ENCODE results near the gene RPL36.
"Not testable (repeated sequence)": the region's sequence is repeated elsewhere in the genome, so short reads cannot be mapped to it uniquely, and the experiment has no call there.

The RPL36 gene

DNA sequence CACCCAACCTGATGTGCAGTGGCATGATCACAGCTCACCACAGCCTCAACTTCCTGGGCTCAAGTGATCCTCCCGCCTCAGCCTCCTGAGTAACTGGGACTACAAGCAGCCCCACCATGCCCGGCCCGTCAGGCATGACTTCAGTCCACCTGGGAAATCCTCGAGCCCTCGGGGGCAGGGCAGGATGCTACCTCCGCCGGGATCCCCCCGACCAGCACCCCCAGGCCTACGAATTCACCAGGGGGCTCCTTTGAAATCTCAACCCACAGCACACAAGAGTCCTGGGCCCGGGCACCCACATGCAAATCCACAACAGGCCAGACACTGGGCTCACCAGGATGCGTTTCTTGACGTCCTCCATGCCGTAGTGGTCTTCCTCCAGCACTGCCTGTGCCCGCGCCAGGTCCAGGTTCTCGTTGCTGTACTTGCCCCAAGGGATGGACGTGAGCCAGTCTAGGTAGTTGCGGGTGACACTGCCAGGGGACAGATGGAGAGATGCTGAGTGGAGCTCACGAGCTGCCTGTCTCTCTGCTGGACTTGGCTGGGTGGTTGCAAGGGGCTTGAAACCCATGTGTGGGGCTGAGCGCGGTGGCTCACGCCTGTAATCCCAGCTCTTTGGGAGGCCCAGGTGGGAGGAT, 10.5 kb downstream of the RPL36 start:
- no peak for DNase-seq (ENCODE audit: insufficient read length)
- TF ChIP-seq POLR2A (IDR thresholded peaks at IDR 0.05; ENCODE audit: low read depth, low read length) = peak; percentile 42; the same call in 1 of the 2 replicates
- TF ChIP-seq TAF1 (IDR thresholded peaks at IDR 0.05; ENCODE audit: borderline replicate concordance, low read depth, low read length) = no peak
- TF ChIP-seq POLR2AphosphoS5 (IDR thresholded peaks at IDR 0.05; ENCODE audit: low read depth, low read length) = peak; percentile 47; the same call in 1 of the 2 replicates
- no peak for FAIRE-seq

DNA sequence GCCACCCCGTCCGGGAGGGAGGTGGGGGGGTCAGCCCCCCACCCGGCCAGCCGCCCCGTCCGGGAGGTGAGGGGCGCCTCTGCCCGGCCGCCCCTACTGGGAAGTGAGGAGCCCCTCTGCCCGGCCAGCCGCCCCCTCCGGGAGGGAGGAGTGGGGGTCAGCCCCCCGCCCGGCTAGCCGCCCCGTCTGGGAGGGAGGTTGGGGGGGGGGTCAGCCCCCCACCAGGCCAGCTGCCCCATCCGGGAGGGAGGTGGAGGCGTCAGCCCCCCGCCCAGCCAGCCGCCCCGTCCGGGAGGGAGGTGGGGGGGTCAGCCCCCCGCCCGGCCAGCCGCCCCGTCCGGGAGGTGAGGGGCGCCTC, 11.9 kb downstream of the RPL36 start:
- not testable (repeated sequence) for FAIRE-seq; DNase-seq (ENCODE audit: insufficient read length)

DNA sequence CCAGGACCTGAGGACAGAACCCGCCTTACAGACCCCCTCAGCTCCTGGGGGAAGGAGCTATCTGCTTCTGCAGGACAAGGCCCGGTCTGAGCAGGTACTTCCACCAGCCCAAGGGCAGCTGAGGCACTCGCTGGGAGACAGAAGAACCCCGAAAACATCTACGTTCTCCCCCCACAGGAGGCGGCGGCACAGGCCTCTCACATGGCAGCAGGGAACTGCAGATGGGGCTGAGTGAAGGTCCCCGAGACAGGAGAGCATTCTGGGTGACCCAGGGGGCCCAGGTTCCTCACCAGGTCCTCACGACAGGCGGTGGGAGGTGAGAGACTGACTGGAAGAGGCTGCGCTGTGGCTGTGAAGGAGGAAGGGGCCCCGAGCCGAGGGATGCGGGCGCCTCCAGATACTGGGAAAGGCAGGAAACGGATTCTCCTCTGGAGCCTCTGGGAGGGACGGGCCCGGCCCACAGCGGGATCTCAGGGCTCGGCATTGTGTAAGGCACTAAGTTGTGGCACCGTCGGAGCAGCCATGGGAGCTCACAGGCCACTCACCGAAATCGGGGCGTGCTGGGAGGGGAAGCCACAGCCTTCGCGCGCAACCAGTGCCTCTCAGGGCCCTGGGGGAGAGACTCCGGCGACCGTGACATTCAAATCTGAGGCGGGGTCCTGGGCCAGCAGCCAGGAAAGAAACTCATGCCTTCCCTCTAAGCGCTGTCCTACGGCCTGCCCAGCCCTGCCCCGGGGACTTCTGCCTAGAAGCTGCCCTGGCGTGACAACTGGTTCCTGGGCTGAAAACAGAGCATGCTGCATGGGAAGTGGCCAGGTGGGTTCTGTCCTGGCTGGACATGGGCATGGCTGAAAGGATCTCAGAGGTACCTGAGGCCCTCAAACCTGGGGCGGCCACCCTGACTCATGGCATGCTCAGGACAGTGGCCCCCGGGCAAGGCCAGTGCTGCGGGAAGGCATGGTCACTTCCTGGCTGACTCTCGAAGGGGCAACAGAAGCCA, 14.0 kb downstream of the RPL36 start:
- TF ChIP-seq TAF1 (IDR thresholded peaks at IDR 0.05; ENCODE audit: borderline replicate concordance, low read depth, low read length) = no peak
- peak; percentile 20; the same call in 1 of the 2 replicates for TF ChIP-seq POLR2AphosphoS5 (IDR thresholded peaks at IDR 0.05; ENCODE audit: low read depth, low read length)
- DNase-seq (ENCODE audit: insufficient read length) (no peak), FAIRE-seq (no peak)

DNA sequence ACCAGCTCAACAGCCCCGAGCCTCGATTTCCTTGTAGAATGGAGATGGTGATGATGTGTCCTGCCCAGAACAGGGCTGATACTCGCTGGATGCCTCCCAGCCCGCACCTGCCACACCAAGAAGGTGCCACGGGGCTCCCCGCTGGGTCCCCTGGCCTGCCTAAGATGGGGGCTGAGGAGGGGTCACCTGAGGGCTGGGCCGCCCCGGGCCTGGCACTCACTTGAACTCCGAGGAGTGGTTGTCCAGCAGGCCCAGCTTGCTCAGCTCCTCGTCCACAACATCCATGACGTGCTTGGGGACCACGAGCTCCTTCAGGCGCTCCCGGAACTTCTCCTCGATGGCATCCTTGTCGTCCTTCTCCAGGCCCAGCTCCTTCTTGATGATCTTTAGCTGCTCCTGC, 15.5 kb downstream of the RPL36 start:
- DNase-seq (ENCODE audit: insufficient read length) = no peak
- no peak for TF ChIP-seq TAF1 (IDR thresholded peaks at IDR 0.05; ENCODE audit: borderline replicate concordance, low read depth, low read length)
- no peak; the same call in 1 of the 2 replicates for TF ChIP-seq POLR2A (IDR thresholded peaks at IDR 0.05; ENCODE audit: low read depth, low read length)
- no peak for TF ChIP-seq POLR2AphosphoS5 (IDR thresholded peaks at IDR 0.05; ENCODE audit: low read depth, low read length)
- no peak for FAIRE-seq

DNA sequence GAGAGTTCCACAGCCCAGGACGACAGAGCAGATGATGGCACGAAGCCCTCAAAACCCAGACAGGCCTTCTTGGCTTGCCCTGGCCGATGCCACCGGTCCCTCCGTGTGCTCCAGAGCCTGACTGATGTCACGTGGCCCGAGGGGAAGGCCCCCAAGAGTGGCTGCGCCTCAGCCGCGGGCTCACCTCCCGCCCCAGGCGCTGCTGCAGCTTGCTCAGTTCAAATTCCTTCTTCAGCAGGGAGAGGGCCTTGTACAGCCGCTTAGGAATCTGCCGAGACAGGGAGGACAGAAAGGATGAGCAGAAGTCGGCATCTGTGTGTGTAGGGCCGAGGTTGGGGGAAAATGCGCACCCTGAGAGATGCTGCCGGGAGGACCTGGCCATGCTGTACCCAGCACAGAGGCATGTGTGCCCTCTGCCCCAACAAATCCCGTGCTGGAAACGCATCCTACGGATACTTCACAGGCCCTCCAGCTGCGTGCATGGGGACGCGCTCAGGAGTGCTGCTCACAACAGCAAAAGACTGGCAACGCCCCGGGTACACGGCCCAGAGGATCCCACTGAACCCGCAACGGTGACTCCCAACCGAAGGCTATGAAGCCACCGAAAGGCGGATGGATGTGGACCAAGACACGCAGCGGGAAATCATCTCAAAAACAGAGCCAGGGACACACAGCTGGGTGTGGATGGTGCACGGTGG, 16.9 kb downstream of the RPL36 start:
- DNase-seq (ENCODE audit: insufficient read length) = no peak
- no peak for FAIRE-seq
- TF ChIP-seq TAF1 (IDR thresholded peaks at IDR 0.05; ENCODE audit: borderline replicate concordance, low read depth, low read length) (no peak), POLR2AphosphoS5 (IDR thresholded peaks at IDR 0.05; ENCODE audit: low read depth, low read length) (no peak; the same call in 1 of the 2 replicates), POLR2A (IDR thresholded peaks at IDR 0.05; ENCODE audit: low read depth, low read length) (no peak)

DNA sequence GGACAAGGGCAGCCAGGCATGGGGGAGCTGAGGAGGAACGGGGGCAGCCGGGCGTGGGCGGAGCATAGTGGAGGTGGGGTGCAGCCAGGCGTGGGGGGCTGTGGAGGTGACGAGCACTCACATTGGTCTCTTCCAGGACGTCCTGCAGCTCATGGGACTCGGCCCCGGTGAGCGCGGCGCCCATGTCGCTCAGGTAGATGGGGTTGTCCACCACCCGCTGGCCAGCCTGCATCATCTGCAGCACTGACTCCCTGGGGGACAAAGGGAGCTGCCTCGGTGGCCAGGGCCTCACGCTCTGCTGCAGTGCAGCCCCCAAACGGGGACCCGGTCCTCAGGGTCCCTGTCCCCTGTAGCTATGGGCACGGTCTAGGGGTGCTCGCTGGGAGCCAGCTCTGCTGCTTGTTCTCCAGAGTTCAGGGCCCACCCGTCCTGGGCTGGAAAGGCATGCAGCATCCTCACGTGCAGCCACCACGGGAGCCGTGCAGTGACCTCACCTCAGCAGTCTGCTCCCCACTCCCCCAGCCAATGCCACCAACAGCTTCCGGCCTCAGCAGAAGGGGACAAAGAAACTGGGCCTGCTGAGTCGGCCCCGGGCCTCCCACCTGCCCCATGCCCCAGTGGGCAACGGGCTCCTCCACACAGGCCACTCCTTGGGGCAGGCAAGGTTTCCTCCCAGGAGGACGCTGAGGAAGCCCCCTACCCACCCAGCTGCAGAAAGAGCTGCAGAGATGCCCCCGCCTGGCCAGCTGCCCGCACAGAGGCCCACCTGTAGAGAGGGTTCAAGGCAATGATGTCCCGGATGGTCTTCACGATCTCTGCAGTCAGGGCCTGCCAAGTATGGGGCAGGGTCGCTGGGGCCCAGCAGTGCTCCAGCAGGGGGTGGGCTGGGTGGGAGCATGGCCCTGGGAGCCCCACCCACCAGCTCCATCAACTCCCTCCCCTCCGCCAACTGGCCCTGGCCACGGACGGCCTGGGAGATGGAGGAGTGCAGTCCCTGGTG, 17.8 kb downstream of the RPL36 start:
- no peak for DNase-seq (ENCODE audit: insufficient read length)
- no peak for FAIRE-seq
- TF ChIP-seq TAF1 (IDR thresholded peaks at IDR 0.05; ENCODE audit: borderline replicate concordance, low read depth, low read length) = no peak
- peak; percentile 37 for TF ChIP-seq POLR2A (IDR thresholded peaks at IDR 0.05; ENCODE audit: low read depth, low read length)
- TF ChIP-seq POLR2AphosphoS5 (IDR thresholded peaks at IDR 0.05; ENCODE audit: low read depth, low read length) = peak; percentile 38; the same call in 1 of the 2 replicates

DNA sequence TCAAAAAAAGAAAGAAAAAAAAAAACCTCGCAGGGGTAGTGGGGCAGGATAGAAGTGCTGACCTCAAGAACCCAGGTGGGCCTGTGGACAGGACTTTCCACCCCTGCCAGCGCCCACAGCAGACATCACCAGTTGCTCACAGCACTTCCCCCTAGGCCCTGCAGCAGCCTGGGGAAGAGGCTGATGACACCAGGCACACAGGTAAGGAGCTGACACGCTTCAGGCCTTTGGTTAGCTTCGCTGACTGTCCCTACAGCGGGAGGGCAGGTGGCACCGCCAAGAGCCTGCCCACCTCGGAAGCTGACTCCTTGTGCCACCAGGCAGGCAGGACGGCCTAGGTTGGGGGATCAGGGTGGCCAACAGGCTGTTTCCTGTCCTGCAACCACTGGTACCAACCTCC, 20.9 kb downstream of the RPL36 start:
- FAIRE-seq = no peak
- no peak for DNase-seq (ENCODE audit: insufficient read length)

DNA sequence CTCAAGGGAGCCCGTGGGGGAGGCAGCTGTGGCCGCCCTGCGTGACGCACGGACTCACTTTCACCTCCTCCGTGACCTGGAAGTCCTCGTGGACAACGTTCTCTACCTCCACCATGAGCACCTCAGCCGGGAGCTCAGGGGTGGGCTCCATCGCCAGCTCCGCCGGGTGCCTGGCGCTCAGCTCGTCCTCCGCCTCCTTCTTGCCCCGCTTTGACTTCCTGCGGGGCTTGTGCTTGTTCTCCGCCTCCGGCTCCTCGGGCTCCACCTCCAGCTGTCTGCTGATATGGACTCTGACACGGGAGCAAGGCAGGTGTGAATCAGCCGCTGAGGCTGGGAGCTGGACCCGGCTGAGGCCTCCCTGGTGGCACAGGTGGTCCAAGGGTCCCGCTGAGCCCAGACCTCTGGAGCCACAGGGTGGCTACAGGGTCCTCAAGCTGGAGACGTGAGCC, 21.6 kb downstream of the RPL36 start:
- TF ChIP-seq POLR2A (IDR thresholded peaks at IDR 0.05; ENCODE audit: low read depth, low read length) (no peak; the same call in 1 of the 2 replicates), POLR2AphosphoS5 (IDR thresholded peaks at IDR 0.05; ENCODE audit: low read depth, low read length) (no peak), TAF1 (IDR thresholded peaks at IDR 0.05; ENCODE audit: borderline replicate concordance, low read depth, low read length) (no peak)
- FAIRE-seq (no peak), DNase-seq (ENCODE audit: insufficient read length) (no peak)

More for the DNA sequence above, 20.9 kb downstream of the RPL36 start:
- TF ChIP-seq POLR2AphosphoS5 (IDR thresholded peaks at IDR 0.05; ENCODE audit: low read depth, low read length) = no peak
- no peak for TF ChIP-seq POLR2A (IDR thresholded peaks at IDR 0.05; ENCODE audit: low read depth, low read length)
- no peak for TF ChIP-seq TAF1 (IDR thresholded peaks at IDR 0.05; ENCODE audit: borderline replicate concordance, low read depth, low read length)

DNA sequence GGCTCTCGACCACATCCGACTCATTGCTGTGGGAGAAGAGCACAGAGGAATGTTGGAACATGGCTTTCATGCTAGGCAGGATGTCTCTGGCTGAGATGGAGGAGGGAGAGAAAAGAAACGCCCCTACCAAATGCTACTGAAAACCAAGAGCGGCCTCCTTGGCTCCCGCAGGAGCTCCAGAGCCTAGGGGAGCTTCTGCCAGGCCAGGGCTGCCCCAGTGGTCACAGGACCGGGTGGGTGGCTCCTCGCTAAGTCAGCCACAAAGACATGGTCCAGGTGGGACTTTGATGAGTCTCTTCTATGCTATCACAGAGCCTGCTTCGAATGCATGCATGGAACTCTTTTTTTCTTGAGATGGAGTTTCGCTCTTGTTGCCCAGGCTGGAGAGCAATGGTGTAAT, 23.1 kb downstream of the RPL36 start:
- DNase-seq (ENCODE audit: insufficient read length) (no peak), FAIRE-seq (no peak)
- TF ChIP-seq POLR2AphosphoS5 (IDR thresholded peaks at IDR 0.05; ENCODE audit: low read depth, low read length) = no peak
- no peak for TF ChIP-seq POLR2A (IDR thresholded peaks at IDR 0.05; ENCODE audit: low read depth, low read length)
- TF ChIP-seq TAF1 (IDR thresholded peaks at IDR 0.05; ENCODE audit: borderline replicate concordance, low read depth, low read length) = no peak

DNA sequence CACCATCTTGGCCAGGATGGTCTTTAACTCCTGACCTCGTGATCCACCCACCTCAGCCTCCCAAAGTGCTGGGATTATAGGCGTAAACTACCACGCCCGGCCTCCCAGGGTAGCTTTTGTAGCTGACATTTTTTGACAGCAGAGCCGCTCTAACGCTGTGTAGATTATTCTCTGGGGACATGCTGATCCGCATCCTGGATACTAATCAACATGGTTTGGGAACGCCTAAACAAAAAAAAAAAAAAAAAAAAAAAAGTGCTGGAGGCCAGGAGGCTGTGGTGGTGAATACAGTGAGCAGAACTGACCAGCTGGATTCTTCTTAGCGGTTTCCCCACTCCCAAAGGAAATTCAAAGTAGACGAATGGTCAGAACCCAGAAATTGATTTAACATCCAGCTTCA, 24.7 kb downstream of the RPL36 start:
- no peak for FAIRE-seq
- TF ChIP-seq POLR2AphosphoS5 (IDR thresholded peaks at IDR 0.05; ENCODE audit: low read depth, low read length) (no peak), TAF1 (IDR thresholded peaks at IDR 0.05; ENCODE audit: borderline replicate concordance, low read depth, low read length) (no peak), POLR2A (IDR thresholded peaks at IDR 0.05; ENCODE audit: low read depth, low read length) (no peak)
- no peak for DNase-seq (ENCODE audit: insufficient read length)

Measured in GM12892 (cell line).